Endodermal cell (in vitro differentiated cells): ENCODE measurements around the gene SDCCAG8. TPM values are rescaled to one million over a fixed set of nuclear protein-coding genes. Genes with fewer than 3 reads are reported as not detected.

Experiments
- DNase-seq: peaks from one replicate; pipeline ENCODE4 v3.0.0-alpha.2; 2017
- H3K27ac ChIP-seq: 2 replicates; pipeline ENCODE4 v1.5.1; 2013; ENCODE audit warnings: mild to moderate bottlenecking, low read depth, low read length, moderate library complexity
- H3K27me3 ChIP-seq: 2 replicates; pipeline ENCODE4 v1.6.1; 2013; ENCODE audit warnings: mild to moderate bottlenecking, low read length, moderate library complexity; ENCODE audit not compliant: insufficient read depth, control insufficient read depth, poor library complexity, severe bottlenecking
- H3K36me3 ChIP-seq: 2 replicates; pipeline ENCODE4 v1.7.0; 2013; ENCODE audit warnings: mild to moderate bottlenecking, low read length, moderate library complexity; ENCODE audit not compliant: control insufficient read depth, insufficient read depth
- H3K4me1 ChIP-seq: one replicate; pipeline ENCODE4 v1.7.0; 2013; ENCODE audit warnings: low read length; ENCODE audit not compliant: control insufficient read depth, insufficient read depth
- H3K4me3 ChIP-seq: 2 replicates; pipeline ENCODE4 v1.5.1; 2013; ENCODE audit warnings: mild to moderate bottlenecking, low read length, moderate library complexity
- H3K9ac ChIP-seq: 2 replicates; pipeline ENCODE4 v1.6.1; 2013; ENCODE audit warnings: mild to moderate bottlenecking, low read length, moderate library complexity; ENCODE audit not compliant: poor library complexity, severe bottlenecking; ENCODE audit errors: extremely low read depth
- H3K9me3 ChIP-seq: 2 replicates; pipeline ENCODE4 v1.6.1; 2013; ENCODE audit warnings: mild to moderate bottlenecking, low read length, moderate library complexity; ENCODE audit not compliant: control insufficient read depth
- H3K27ac Mint-ChIP-seq: 2 replicates; pipeline ENCODE4 v1.8.0; 2020; ENCODE audit warnings: mixed read lengths
- H3K27me3 Mint-ChIP-seq: 2 replicates; pipeline ENCODE4 v1.8.0; 2021; ENCODE audit warnings: mild to moderate bottlenecking, mixed read lengths; ENCODE audit not compliant: insufficient read depth
- H3K36me3 Mint-ChIP-seq: 2 replicates; pipeline ENCODE4 v1.8.0; 2020; ENCODE audit warnings: low read depth, mixed read lengths
- H3K4me1 Mint-ChIP-seq: 2 replicates; pipeline ENCODE4 v1.8.0; 2020; ENCODE audit warnings: mixed read lengths
- H3K4me3 Mint-ChIP-seq: 2 replicates; pipeline ENCODE4 v1.8.0; 2020; ENCODE audit warnings: mild to moderate bottlenecking, moderate library complexity, mixed read lengths
- H3K9me3 Mint-ChIP-seq: 2 replicates; pipeline ENCODE4 v1.8.0; 2020; ENCODE audit warnings: mild to moderate bottlenecking, mixed read lengths
- CTCF ChIP-seq: fragments of 200-600 bp; sonication (generic); conservative IDR thresholded peaks from 2 replicates; pipeline ENCODE4 v1.5.0; 2021; ENCODE audit warnings: antibody characterized with exemption, mild to moderate bottlenecking
- WGBS, 2 experiments: methylation state at CpG; one replicate each; pipeline versions ENCODE4 v1.1.5 to v1.1.7; 2013; ENCODE audit warnings: missing lambda C conversion rate in 2 of 2, mixed read lengths in 1 of 2; ENCODE audit not compliant: insufficient coverage in 1 of 2, insufficient read length in 1 of 2; 5-methylcytosine and 5-hydroxymethylcytosine counted together
- total RNA-seq, 2 donors: library from RNA; stranded (reverse); fragmentation: NEBNext Ultra II Directional in 1 of 2; extraction: Animal tissue kit (Norgen Biotek cat#: 25700) in 1 of 2; gene quantifications; 2 replicates in 1 of 2; 3 replicates in 1 of 2; pipeline ENCODE4 v1.2.1, GENCODE V29; 2021

SDCCAG8 gene
- total RNA-seq, 2 donors from 2014 or later: 19.8 to 27.5 TPM

GRCh38 chr1:243438146-243438545 is 182.3 kb downstream of the SDCCAG8 start:
- TF ChIP-seq CTCF: no peak
- no peaks in the 10 kb centered on the region for H3K9me3 ChIP-seq
- no peak overlapping the region for H3K4me3 Mint-ChIP-seq
- H3K36me3 Mint-ChIP-seq: no peaks in the 10 kb centered on the region
- WGBS, 2 experiments: 86 to 91% methylated on average over 1 to 3 of the region's 3 CpGs
- H3K36me3 ChIP-seq: no peaks in the 10 kb centered on the region
- no peaks in the 10 kb centered on the region for H3K27me3 ChIP-seq
- no peak overlapping the region for H3K4me3 ChIP-seq
- no peak for DNase-seq
- no peak overlapping the region for H3K27ac Mint-ChIP-seq
- H3K4me1 ChIP-seq: no peaks in the 10 kb centered on the region
- H3K27ac ChIP-seq: no peak overlapping the region
- H3K9ac ChIP-seq: no peak overlapping the region
- H3K9me3 Mint-ChIP-seq: no peaks in the 10 kb centered on the region
- peaks cover 6% of the 10 kb centered on the region for H3K4me1 Mint-ChIP-seq
- H3K27me3 Mint-ChIP-seq: no peaks in the 10 kb centered on the region

- no peaks in the 10 kb centered on the region for H3K27me3 ChIP-seq
- H3K36me3 ChIP-seq: no peaks in the 10 kb centered on the region
- TF ChIP-seq CTCF: no peak
- Mint-ChIP-seq H3K27ac (no peak overlapping the region), H3K27me3 (no peaks in the 10 kb centered on the region), H3K36me3 (no peaks in the 10 kb centered on the region), H3K4me1 (peaks cover 6% of the 10 kb centered on the region), H3K9me3 (no peaks in the 10 kb centered on the region), H3K4me3 (no peak overlapping the region)
- H3K4me1 ChIP-seq: no peaks in the 10 kb centered on the region
- no peak overlapping the region for H3K9ac ChIP-seq
- no peak for DNase-seq
- 100% methylated on average over 2 of the region's 2 CpGs; no CpG with 5 or more reads in 1 of the 2 experiments for WGBS, 2 experiments
- no peak overlapping the region for H3K4me3 ChIP-seq
- no peak overlapping the region for H3K27ac ChIP-seq
- H3K9me3 ChIP-seq: no peaks in the 10 kb centered on the region
These were observed 183.0 kb downstream of the SDCCAG8 start for GRCh38 chr1:243438815-243439214.

DNA sequence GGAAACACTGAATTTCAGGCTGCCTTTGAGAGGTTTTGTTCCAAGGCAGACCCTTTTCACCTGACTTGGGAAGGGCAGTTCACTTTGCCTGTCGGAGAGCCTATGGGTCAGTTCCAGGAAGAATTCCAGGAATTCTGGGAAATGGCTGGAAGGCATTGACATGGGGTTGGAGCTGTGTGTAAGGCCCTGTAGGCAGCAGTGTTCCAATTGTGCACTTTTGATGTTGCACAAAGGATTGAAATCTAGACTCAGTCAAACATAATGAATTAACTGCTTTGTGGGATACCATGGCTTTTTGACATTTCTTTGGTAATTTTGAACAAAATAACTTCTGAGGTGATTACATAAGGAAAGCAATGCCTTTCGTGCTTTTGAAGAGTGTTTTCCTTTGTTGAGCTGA is 184.6 kb downstream of the SDCCAG8 start:
- no peak overlapping the region for H3K9ac ChIP-seq
- Mint-ChIP-seq H3K4me1 (no peaks in the 10 kb centered on the region), H3K27ac (no peak overlapping the region), H3K4me3 (no peak overlapping the region), H3K9me3 (no peaks in the 10 kb centered on the region), H3K27me3 (no peaks in the 10 kb centered on the region), H3K36me3 (no peaks in the 10 kb centered on the region)
- TF ChIP-seq CTCF: no peak
- H3K4me1 ChIP-seq: no peaks in the 10 kb centered on the region
- no peaks in the 10 kb centered on the region for H3K36me3 ChIP-seq
- no peak overlapping the region for H3K4me3 ChIP-seq
- WGBS, 2 experiments: 86 to 100% methylated on average over 1 to 2 of the region's 2 CpGs
- H3K9me3 ChIP-seq: no peaks in the 10 kb centered on the region
- H3K27me3 ChIP-seq: no peaks in the 10 kb centered on the region
- DNase-seq: no peak
- peak overlapping the region; percentile 13 for H3K27ac ChIP-seq
